SH-SY5Y (cell line): ENCODE results near the gene SLC37A3.

Experiments used
- GATA2 ChIP-seq: IDR thresholded peaks from 2 replicates; pipeline ENCODE4 v1.6.1; 2011; ENCODE audit warnings: mild to moderate bottlenecking, low read depth, low read length
- GATA3 ChIP-seq: IDR thresholded peaks from 2 replicates; pipeline ENCODE4 v1.6.1; 2011; ENCODE audit warnings: low read depth, mild to moderate bottlenecking, low read length, moderate library complexity

SLC37A3 gene

GRCh38 chr7:140397784-140398750 lies at the start of gene SLC37A3:
Gene SLC37A3 (minus strand): TSS chr7:140398530. CDS start chr7:140382526, 16,004 bp downstream.
- TF ChIP-seq GATA3 (no peak), GATA2 (no peak)

GRCh38 chr7:140447841-140448240 lies 49.5 kb upstream of the SLC37A3 start:
- TF ChIP-seq GATA3 (no peak), GATA2 (no peak)

- TF ChIP-seq GATA3 (no peak), GATA2 (no peak)
Observed at GRCh38 chr7:140446467-140446866, 48.1 kb upstream of the SLC37A3 start.

- TF ChIP-seq GATA3 = no peak
- no peak for TF ChIP-seq GATA2
Observed at GRCh38 chr7:140441519-140441918, 43.2 kb upstream of the SLC37A3 start.

- TF ChIP-seq GATA3 (no peak), GATA2 (no peak)
Observed at GRCh38 chr7:140440593-140440992, 42.3 kb upstream of the SLC37A3 start.

GRCh38 chr7:140439359-140439758 lies 41.0 kb upstream of the SLC37A3 start:
- no peak for TF ChIP-seq GATA2
- no peak for TF ChIP-seq GATA3

- TF ChIP-seq GATA2 (no peak), GATA3 (no peak)
Observed at GRCh38 chr7:140435252-140435895, 37.0 kb upstream of the SLC37A3 start.

GRCh38 chr7:140433396-140433795 lies 35.1 kb upstream of the SLC37A3 start:
- TF ChIP-seq GATA3 (no peak), GATA2 (peak; percentile 52; the same call in 1 of the 2 replicates)

GRCh38 chr7:140426130-140426529 lies 27.8 kb upstream of the SLC37A3 start:
- no peak for TF ChIP-seq GATA3
- no peak for TF ChIP-seq GATA2

GRCh38 chr7:140425718-140426117 lies 27.4 kb upstream of the SLC37A3 start:
- TF ChIP-seq GATA2 (no peak), GATA3 (no peak)

GRCh38 chr7:140423501-140423900 lies 25.2 kb upstream of the SLC37A3 start:
- TF ChIP-seq GATA3 = no peak
- TF ChIP-seq GATA2 = no peak

GRCh38 chr7:140421521-140421920 lies 23.2 kb upstream of the SLC37A3 start:
- TF ChIP-seq GATA3 = no peak

- no peak for TF ChIP-seq GATA3
- no peak for TF ChIP-seq GATA2
Observed at GRCh38 chr7:140418653-140419052, 20.3 kb upstream of the SLC37A3 start.

GRCh38 chr7:140417456-140418155 lies 19.3 kb upstream of the SLC37A3 start:
- TF ChIP-seq GATA2 (peak; percentile 44; the same call in 1 of the 2 replicates), GATA3 (no peak)
